ENCODE data around the gene C6. TPM values are rescaled to one million over a fixed set of nuclear protein-coding genes. Genes with fewer than 3 reads are reported as not detected.

The C6 gene
- total RNA-seq, 1 experiment from 2014 or later: 0.37 TPM

DNA sequence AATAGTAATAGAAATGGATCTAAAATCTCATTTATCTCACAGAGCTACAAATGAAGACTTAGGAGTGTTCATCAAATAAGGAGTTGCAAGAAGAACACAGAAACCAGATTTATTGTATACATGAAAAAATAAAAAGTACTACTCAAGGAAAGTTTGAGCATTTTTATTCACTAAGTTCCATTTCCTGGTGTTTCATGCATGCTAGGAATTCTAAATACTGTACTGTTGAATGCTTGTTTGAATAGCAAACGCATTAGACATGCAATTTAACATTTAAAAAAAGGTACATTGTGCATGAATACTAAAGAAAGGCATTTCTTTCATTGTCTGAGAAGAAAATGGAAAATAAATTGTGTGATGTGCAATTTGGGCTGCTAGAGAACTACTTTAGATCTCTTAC lies 52.1 kb downstream of the C6 start:
- no peak for DNase-seq (ENCODE audit: low read depth, low spot score)
- CTCF ChIA-PET: no interaction called here

More for the DNA sequence above, 52.1 kb downstream of the C6 start:
- BruUV-seq (replicated peaks): no TSS peak
- Histone ChIP-seq H4K20me1 (ENCODE audit: insufficient read depth) (no peaks in the 10 kb centered on the region), H3K79me2 (ENCODE audit: insufficient read depth, low read length) (no peaks in the 10 kb centered on the region), H3K4me1 (ENCODE audit: control insufficient read depth in 1 of 2, insufficient read depth in 2 of 2, low read length in 2 of 2) (no peaks in the 10 kb centered on the region), H3K9me3 (ENCODE audit: control insufficient read depth in 1 of 2, insufficient read depth in 1 of 2, low read depth in 1 of 2, low read length in 2 of 2) (no peaks in the 10 kb centered on the region), H3K27me3 (ENCODE audit: insufficient read depth, low read length) (0 out of 2 replicates have a peak, but pooled peaks cover 4% of the 10 kb centered on the region), H3K4me2 (ENCODE audit: low read length) (no peak overlapping the region), H3K27ac (ENCODE audit: low read depth, low read length) (no peak overlapping the region), H2AFZ (ENCODE audit: low read depth, low read length, poor library complexity, severe bottlenecking) (no peak overlapping the region), H3K9ac (ENCODE audit: low read length) (no peak overlapping the region), H3K36me3 (ENCODE audit: control insufficient read depth in 1 of 2, insufficient read depth in 2 of 2, low read length in 2 of 2) (no peaks in the 10 kb centered on the region), H3K4me3 (replicated peaks in 1 of 2; ENCODE audit: low read depth in 1 of 2, low read length in 2 of 2) (no peak overlapping the region), H3K9me2 (ENCODE audit: insufficient read depth) (no peaks in the 10 kb centered on the region)
- POLR2A ChIA-PET: no interaction called here
- intact Hi-C loops (cut with micrococcal nuclease): no loop called here
- RAD21 ChIA-PET (ENCODE audit: low non-redundant PET in 1 of 2, low total read pairs in 2 of 2, uncharacterized antibody in 2 of 2, unreplicated experiment in 2 of 2): no interaction called here
- ATAC-seq: no peak
- TF ChIP-seq, protein P1, sequence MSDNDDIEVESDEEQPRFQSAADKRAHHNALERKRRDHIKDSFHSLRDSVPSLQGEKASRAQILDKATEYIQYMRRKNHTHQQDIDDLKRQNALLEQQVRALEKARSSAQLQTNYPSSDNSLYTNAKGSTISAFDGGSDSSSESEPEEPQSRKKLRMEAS (IDR thresholded peaks at IDR 0.05): no peak
- TF ChIP-seq, protein P2, sequence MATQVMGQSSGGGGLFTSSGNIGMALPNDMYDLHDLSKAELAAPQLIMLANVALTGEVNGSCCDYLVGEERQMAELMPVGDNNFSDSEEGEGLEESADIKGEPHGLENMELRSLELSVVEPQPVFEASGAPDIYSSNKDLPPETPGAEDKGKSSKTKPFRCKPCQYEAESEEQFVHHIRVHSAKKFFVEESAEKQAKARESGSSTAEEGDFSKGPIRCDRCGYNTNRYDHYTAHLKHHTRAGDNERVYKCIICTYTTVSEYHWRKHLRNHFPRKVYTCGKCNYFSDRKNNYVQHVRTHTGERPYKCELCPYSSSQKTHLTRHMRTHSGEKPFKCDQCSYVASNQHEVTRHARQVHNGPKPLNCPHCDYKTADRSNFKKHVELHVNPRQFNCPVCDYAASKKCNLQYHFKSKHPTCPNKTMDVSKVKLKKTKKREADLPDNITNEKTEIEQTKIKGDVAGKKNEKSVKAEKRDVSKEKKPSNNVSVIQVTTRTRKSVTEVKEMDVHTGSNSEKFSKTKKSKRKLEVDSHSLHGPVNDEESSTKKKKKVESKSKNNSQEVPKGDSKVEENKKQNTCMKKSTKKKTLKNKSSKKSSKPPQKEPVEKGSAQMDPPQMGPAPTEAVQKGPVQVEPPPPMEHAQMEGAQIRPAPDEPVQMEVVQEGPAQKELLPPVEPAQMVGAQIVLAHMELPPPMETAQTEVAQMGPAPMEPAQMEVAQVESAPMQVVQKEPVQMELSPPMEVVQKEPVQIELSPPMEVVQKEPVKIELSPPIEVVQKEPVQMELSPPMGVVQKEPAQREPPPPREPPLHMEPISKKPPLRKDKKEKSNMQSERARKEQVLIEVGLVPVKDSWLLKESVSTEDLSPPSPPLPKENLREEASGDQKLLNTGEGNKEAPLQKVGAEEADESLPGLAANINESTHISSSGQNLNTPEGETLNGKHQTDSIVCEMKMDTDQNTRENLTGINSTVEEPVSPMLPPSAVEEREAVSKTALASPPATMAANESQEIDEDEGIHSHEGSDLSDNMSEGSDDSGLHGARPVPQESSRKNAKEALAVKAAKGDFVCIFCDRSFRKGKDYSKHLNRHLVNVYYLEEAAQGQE (IDR thresholded peaks at IDR 0.05; ENCODE audit: low read depth): no peak
- no peak for TF ChIP-seq POLR2AphosphoS5 (IDR thresholded peaks at IDR 0.05; ENCODE audit: low read depth, low read length)
- TF ChIP-seq RAD21 (IDR thresholded peaks at IDR 0.05; ENCODE audit: low read depth): no peak
- no peak for TF ChIP-seq CBX3 (IDR thresholded peaks at IDR 0.05; ENCODE audit: low read depth)

Measured in HCT116 (cell line).